Measurements from ENCODE around the gene CPNE8.

Gene CPNE8

DNA sequence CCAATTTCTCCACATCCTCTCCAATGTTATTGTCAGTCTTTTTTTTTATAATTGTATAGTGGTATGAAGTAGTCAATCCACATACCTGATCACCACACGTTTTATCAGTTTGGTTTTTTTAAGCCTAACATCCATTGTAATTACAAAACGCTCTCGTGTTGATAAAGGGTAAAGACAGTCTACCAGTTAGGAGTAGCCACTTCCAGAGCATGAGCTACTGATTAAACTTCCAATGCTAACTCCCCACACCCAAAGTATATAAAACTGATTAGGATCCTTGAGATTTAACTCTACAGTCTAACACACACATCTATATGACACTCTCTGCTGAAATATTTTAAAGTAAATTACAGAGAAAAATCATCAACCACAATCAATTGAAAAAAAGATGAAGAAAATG, 20.7 kb downstream of the CPNE8 start:
- no peak overlapping the region for H3K4me3 ChIP-seq (ENCODE audit: low read depth, low read length)
- TF ChIP-seq, protein P1, sequence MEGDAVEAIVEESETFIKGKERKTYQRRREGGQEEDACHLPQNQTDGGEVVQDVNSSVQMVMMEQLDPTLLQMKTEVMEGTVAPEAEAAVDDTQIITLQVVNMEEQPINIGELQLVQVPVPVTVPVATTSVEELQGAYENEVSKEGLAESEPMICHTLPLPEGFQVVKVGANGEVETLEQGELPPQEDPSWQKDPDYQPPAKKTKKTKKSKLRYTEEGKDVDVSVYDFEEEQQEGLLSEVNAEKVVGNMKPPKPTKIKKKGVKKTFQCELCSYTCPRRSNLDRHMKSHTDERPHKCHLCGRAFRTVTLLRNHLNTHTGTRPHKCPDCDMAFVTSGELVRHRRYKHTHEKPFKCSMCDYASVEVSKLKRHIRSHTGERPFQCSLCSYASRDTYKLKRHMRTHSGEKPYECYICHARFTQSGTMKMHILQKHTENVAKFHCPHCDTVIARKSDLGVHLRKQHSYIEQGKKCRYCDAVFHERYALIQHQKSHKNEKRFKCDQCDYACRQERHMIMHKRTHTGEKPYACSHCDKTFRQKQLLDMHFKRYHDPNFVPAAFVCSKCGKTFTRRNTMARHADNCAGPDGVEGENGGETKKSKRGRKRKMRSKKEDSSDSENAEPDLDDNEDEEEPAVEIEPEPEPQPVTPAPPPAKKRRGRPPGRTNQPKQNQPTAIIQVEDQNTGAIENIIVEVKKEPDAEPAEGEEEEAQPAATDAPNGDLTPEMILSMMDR (IDR thresholded peaks at IDR 0.05; ENCODE audit: low read depth, low read length), result no peak

DNA sequence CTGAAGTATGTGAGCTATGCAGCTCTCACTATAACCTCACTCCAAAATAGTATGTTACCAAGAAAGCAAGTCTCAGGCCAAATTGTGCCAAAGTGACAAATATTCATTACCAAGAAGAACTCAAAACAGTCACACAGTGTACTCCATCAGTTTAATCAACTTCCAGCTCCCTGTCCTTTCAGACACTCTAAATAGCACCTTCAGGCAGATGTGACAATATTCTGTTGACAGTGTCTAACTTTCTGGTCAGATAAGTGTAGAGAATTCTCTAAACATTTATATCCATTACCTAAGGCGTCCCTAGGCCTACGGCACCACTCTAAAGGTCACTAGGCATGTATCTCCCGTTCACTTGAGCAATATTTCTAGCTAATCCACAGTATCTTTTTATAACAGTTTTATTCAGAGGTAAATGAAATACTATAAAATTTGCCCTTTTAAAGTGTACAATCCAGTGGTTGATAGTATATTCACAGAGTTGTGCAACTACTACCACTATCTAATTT, 21.7 kb downstream of the CPNE8 start:
- TF ChIP-seq, protein P1 (IDR thresholded peaks at IDR 0.05; ENCODE audit: low read depth, low read length), result no peak

DNA sequence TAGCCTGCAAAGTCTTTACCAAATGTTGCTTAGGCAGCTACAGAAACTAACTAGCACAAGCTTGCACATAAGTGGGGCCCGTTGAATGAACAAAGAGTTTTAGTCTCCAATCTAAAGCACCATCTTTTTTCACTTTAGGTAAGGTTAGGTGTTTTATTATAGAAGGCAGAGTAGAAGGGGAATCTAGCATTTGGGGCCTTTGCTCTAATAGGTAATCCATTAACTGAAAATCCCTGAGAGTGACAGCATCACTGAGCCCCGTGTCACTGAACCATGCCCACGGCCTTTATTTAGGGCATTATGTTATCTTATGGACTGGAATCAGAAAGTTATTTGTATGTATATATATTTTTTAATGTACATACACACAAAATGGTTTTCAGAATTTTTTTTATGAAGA, 25.1 kb downstream of the CPNE8 start:
- TF ChIP-seq, protein P1 (IDR thresholded peaks at IDR 0.05; ENCODE audit: low read depth, low read length), result no peak
- no peak overlapping the region for H3K4me3 ChIP-seq (ENCODE audit: low read depth, low read length)

More for the DNA sequence above, 21.7 kb downstream of the CPNE8 start:
- no peak overlapping the region for H3K4me3 ChIP-seq (ENCODE audit: low read depth, low read length)

DNA sequence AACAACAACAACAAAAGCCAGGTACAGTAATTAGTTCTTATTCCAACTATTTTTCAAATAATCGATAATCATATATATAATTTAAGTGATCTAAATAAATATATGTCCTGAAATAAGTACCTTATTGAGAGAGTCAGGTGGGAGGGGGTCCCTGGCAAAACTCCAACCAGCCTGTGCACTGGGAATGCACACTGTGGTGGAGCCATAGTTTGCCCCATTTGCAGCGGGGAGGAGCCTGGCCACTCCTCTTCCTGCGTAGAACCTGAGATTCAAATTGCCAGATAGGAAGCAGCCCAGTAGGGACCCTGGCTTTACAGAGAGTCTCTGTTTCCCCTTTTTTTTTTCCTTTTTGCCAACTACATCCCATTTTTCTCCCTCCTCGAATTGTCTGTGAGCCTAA, 26.4 kb downstream of the CPNE8 start:
- TF ChIP-seq, protein P1 (IDR thresholded peaks at IDR 0.05; ENCODE audit: low read depth, low read length), result no peak
- H3K4me3 ChIP-seq (ENCODE audit: low read depth, low read length), result no peak overlapping the region

DNA sequence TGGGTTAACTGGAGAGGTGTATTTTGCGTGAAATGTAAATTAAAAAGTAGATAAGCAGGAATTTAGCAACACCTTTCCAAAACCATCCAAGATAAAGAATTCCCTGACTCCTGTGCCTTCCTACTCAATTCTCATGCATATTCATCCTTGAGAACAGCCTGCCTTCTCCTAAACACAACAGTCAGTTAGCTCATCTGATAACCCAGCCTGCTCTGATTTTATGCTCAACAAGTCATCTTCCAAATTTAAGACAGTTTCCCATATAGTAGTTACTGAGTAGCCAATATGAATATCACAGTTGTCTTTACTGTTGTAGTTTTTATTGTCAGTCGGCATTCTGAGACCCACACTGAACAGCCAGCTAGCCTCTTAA, 27.1 kb downstream of the CPNE8 start:
- H3K4me3 ChIP-seq (ENCODE audit: low read depth, low read length), result no peak overlapping the region
- TF ChIP-seq, protein P1 (IDR thresholded peaks at IDR 0.05; ENCODE audit: low read depth, low read length), result no peak

DNA sequence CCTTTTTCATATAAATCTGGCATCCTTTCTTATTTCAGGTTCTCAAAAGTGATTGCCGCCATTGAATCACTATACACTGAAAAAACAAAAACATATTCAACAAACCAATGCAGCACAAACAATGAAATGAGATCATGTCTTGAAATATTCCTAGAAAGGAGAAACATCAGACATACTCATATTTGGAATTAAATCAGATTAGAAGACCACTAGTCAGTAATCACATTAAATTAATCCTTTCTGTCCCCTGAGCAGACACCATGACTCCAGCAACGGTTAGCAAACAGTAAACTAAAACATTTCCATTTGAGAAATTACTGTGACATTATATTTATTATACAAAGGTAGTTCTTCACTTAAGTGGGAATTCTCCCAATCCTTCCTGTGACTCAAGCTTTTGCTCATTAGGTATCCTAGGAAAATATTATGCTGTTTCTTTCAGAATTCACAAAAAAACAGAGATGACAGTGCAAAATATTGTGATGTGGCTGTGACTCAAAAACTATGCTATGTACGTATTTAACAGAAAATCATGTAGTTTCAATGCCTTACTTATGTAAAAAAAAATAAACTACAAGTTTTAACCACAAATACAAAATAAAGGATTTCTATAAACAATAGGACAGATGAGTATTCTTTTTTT, 29.7 kb downstream of the CPNE8 start:
- TF ChIP-seq, protein P1 (IDR thresholded peaks at IDR 0.05; ENCODE audit: low read depth, low read length), result no peak
- no peak overlapping the region for H3K4me3 ChIP-seq (ENCODE audit: low read depth, low read length)

DNA sequence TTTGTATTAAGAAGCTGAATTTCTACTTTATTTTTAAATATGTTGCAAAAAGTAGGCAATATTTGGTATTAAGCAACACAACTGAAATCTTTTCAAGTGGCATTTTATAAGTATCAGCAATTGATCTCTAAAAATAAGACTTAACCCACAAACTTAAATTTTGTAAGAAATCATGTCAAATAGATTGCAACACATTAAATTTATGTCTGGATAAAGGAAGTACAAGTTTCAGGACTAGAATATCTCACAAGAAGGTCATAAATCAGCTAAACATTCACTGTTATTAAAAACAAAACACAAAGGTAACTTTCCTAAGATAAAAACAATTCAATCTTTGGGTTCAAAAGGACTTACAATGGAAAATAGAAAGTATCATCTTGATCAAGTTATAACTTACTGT, 32.8 kb downstream of the CPNE8 start:
- TF ChIP-seq, protein P1 (IDR thresholded peaks at IDR 0.05; ENCODE audit: low read depth, low read length), result no peak
- H3K4me3 ChIP-seq (ENCODE audit: low read depth, low read length), result no peak overlapping the region
